Stomach (tissue), 4 donors: ENCODE results near the gene CDC42BPB.

Experiments
- POLR2A ChIP-seq, 4 donors: fragments of 450-650 bp; IDR thresholded peaks; one replicate each; pipeline ENCODE4 v1.6.1; 2016; ENCODE audit warnings: antibody characterized with exemption in 4 of 4, control low read depth in 2 of 4, mild to moderate bottlenecking in 1 of 4, moderate library complexity in 1 of 4
- TF ChIP-seq, protein P1 (sequence below), 7 experiments: fragments of 450-650 bp in 4 of 7; fragments of 200-600 bp in 3 of 7; sonication (generic) in 3 of 7; IDR thresholded peaks; one replicate each; pipeline ENCODE4 v1.5.1; 2016 to 2019; ENCODE audit warnings: antibody characterized with exemption in 7 of 7, control low read depth in 2 of 7, mild to moderate bottlenecking in 1 of 7

- TF ChIP-seq, protein P1, sequence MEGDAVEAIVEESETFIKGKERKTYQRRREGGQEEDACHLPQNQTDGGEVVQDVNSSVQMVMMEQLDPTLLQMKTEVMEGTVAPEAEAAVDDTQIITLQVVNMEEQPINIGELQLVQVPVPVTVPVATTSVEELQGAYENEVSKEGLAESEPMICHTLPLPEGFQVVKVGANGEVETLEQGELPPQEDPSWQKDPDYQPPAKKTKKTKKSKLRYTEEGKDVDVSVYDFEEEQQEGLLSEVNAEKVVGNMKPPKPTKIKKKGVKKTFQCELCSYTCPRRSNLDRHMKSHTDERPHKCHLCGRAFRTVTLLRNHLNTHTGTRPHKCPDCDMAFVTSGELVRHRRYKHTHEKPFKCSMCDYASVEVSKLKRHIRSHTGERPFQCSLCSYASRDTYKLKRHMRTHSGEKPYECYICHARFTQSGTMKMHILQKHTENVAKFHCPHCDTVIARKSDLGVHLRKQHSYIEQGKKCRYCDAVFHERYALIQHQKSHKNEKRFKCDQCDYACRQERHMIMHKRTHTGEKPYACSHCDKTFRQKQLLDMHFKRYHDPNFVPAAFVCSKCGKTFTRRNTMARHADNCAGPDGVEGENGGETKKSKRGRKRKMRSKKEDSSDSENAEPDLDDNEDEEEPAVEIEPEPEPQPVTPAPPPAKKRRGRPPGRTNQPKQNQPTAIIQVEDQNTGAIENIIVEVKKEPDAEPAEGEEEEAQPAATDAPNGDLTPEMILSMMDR (IDR thresholded peaks at IDR 0.05) = no peak
- TF ChIP-seq POLR2A (IDR thresholded peaks at IDR 0.05) = no peak
Measured at GRCh38 chr14:103021684-103022001, 35.7 kb downstream of the CDC42BPB start.
